ENCODE measurements around the gene CCL8.

DNA sequence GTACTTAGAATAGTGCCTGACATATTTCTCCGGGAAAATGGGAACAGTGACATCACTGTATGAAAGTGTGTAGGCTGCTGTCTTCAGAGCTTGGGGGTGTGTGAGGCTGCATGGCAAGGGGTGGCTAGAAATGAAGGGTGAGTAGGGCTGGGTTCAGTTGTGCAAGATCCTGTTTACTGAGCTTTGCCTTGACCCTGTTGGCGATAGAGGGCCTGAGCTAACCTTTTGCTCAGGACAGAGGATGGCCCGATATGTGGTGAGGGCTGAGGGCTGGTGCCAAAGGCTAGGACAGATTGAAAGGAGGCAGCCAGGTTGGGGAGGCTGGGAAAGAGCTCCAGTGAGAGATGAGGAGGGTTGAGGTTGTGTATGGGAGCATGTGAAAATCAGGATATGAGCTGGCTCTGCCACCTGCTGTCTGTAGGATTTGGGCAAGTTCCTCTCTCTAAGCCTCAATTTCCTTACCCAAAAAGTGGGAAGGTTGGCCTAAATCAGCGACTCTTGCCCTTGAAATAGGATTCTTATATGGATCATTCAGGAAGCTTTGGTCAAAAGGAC, 49.8 kb downstream of the CCL8 start:
- TF ChIP-seq GATA3 (IDR thresholded peaks at IDR 0.05; ENCODE audit: low read depth, low read length) (no peak), GATA2 (IDR thresholded peaks at IDR 0.05; ENCODE audit: low read depth, low read length) (no peak)
